A549 (cell line): ENCODE measurements around the gene HDHD3. TPM values are rescaled to one million over a fixed set of nuclear protein-coding genes. Genes with fewer than 3 reads are reported as not detected.

ENCODE experiments used
- BHLHE40 ChIP-seq: IDR thresholded peaks from 2 replicates; pipeline ENCODE4 v1.6.1; 2012; ENCODE audit warnings: low read depth, low read length, inconsistent platforms
- CEBPB ChIP-seq, 2 experiments: fragments of >200 bp in 1 of 2; sonication (Bioruptor Twin) in 1 of 2; formaldehyde crosslinking in 1 of 2; IDR thresholded peaks; 2 replicates each; pipeline ENCODE4 v1.6.1; 2012 to 2016
- CHD4 ChIP-seq: fragments of 200-600 bp; sonication (generic); IDR thresholded peaks from 2 replicates; pipeline ENCODE4 v1.6.1; 2016; ENCODE audit warnings: antibody characterized with exemption, mild to moderate bottlenecking, borderline replicate concordance
- EHF ChIP-seq: fragments of 250-450 bp; sonication (Bioruptor Pico); IDR thresholded peaks from 2 replicates; pipeline ENCODE4 v1.5.0; 2020; ENCODE audit warnings: mild to moderate bottlenecking
- EHMT2 ChIP-seq: fragments of 200-600 bp; sonication (generic); IDR thresholded peaks from 2 replicates; pipeline ENCODE4 v1.6.1; 2016; ENCODE audit warnings: antibody characterized with exemption, low read depth, mild to moderate bottlenecking, moderate library complexity
- FOSB ChIP-seq: fragments of 250-450 bp; sonication (Bioruptor Pico); IDR thresholded peaks from 2 replicates; pipeline ENCODE4 v1.5.0; 2020; ENCODE audit warnings: mild to moderate bottlenecking, moderate library complexity
- FOSL2 ChIP-seq, 2 experiments: fragments of 450-650 bp in 1 of 2; fragments of >200 bp in 1 of 2; sonication (Bioruptor Twin) in 1 of 2; formaldehyde crosslinking; IDR thresholded peaks; 2 replicates each; pipeline versions ENCODE4 v1.5.0 to v1.6.1; 2016 to 2020; ENCODE audit warnings: mild to moderate bottlenecking in 1 of 2, moderate library complexity in 1 of 2
- FOXS1 ChIP-seq: fragments of 250-450 bp; sonication (Bioruptor Pico); IDR thresholded peaks from 2 replicates; pipeline ENCODE4 v1.5.0; 2020; ENCODE audit warnings: mild to moderate bottlenecking, moderate library complexity
- GATA3 ChIP-seq: IDR thresholded peaks from 2 replicates; pipeline ENCODE4 v1.6.1; 2012; ENCODE audit warnings: borderline replicate concordance
- HOXA7 ChIP-seq: fragments of 250-450 bp; sonication (Bioruptor Pico); IDR thresholded peaks from 2 replicates; pipeline ENCODE4 v1.5.0; 2020; ENCODE audit warnings: mild to moderate bottlenecking, moderate library complexity
- HOXB5 ChIP-seq: fragments of 250-450 bp; sonication (Bioruptor Pico); IDR thresholded peaks from 2 replicates; pipeline ENCODE4 v1.5.0; 2020; ENCODE audit warnings: mild to moderate bottlenecking, moderate library complexity
- KDM5A ChIP-seq: fragments of 200-600 bp; sonication (generic); IDR thresholded peaks from 2 replicates; pipeline ENCODE4 v1.6.1; 2016; ENCODE audit warnings: antibody characterized with exemption, mild to moderate bottlenecking
- MAZ ChIP-seq: fragments of 150-350 bp; IDR thresholded peaks from 2 replicates; pipeline ENCODE4 v1.6.1; 2014; ENCODE audit warnings: antibody characterized with exemption, low read depth, low read length, borderline replicate concordance
- NFE2L2 ChIP-seq: fragments of 150-350 bp; conservative IDR thresholded peaks from 2 replicates; pipeline ENCODE4 v1.6.1; 2014; ENCODE audit warnings: low read length
- NPAS2 ChIP-seq: fragments of 250-450 bp; sonication (Bioruptor Pico); IDR thresholded peaks from 2 replicates; pipeline ENCODE4 v1.8.0; 2022; ENCODE audit warnings: mild to moderate bottlenecking, moderate library complexity, borderline replicate concordance
- PHF8 ChIP-seq: fragments of 200-600 bp; sonication (generic); IDR thresholded peaks from 2 replicates; pipeline ENCODE4 v1.6.1; 2016; ENCODE audit warnings: low read depth, mild to moderate bottlenecking, antibody characterized with exemption, moderate library complexity, borderline replicate concordance
- POLR2A ChIP-seq: IDR thresholded peaks from 2 replicates; pipeline ENCODE4 v1.6.1; 2012; ENCODE audit warnings: mild to moderate bottlenecking, low read length
- RAD21 ChIP-seq, 2 experiments: fragments of >200 bp in 1 of 2; sonication (Bioruptor Twin) in 1 of 2; formaldehyde crosslinking in 1 of 2; IDR thresholded peaks in 1 of 2; conservative IDR thresholded peaks in 1 of 2; 2 replicates in 1 of 2; 3 replicates in 1 of 2; pipeline ENCODE4 v1.6.1; 2012 to 2018; ENCODE audit warnings: inconsistent platforms in 1 of 2
- RNF2 ChIP-seq: fragments of 200-600 bp; sonication (generic); IDR thresholded peaks from 2 replicates; pipeline ENCODE4 v1.6.1; 2016; ENCODE audit warnings: low read depth, mild to moderate bottlenecking, antibody characterized with exemption, moderate library complexity, borderline replicate concordance
- SMC3 ChIP-seq: fragments of >200 bp; sonication (Bioruptor Twin); formaldehyde crosslinking; IDR thresholded peaks from 3 replicates; pipeline ENCODE4 v1.6.1; 2018; ENCODE audit warnings: inconsistent platforms
- ZNF302 ChIP-seq: fragments of 250-450 bp; sonication (Bioruptor Pico); IDR thresholded peaks from 2 replicates; pipeline ENCODE4 v1.9.0; 2021; ENCODE audit warnings: inconsistent platforms, mild to moderate bottlenecking, moderate library complexity
- polyA plus RNA-seq, 4 experiments: library from polyadenylated mRNA; depleted of rRNA in 3 of 4; stranded (reverse); fragments of >200 nt; fragmentation: RNase III in 1 of 4; extraction: RNeasy Plus Mini Kit Qiagen cat#74134 plus additional on column Dnase treatment in 1 of 4; gene quantifications; 2 replicates in 3 of 4; 3 replicates in 1 of 4; pipeline ENCODE4 v1.2.3, GENCODE V29; 2011 to 2017
- TF ChIP-seq, protein P1 (sequence below): fragments of 150-350 bp; IDR thresholded peaks from 2 replicates; pipeline ENCODE4 v1.6.1; 2014; ENCODE audit warnings: low read depth, mild to moderate bottlenecking, low read length
- TF ChIP-seq, protein P2 (sequence below): fragments of 250-450 bp; sonication (Bioruptor Pico); IDR thresholded peaks from 2 replicates; pipeline ENCODE4 v1.5.0; 2020; ENCODE audit warnings: low read depth, mild to moderate bottlenecking, moderate library complexity
- TF ChIP-seq, protein P3 (sequence below): IDR thresholded peaks from 2 replicates; pipeline ENCODE4 v1.6.1; 2012; ENCODE audit warnings: low read depth, borderline replicate concordance
- TF ChIP-seq, protein P4 (sequence below): fragments of 250-450 bp; sonication (Bioruptor Pico); IDR thresholded peaks from 2 replicates; pipeline ENCODE4 v1.5.0; 2021; ENCODE audit warnings: mild to moderate bottlenecking, moderate library complexity, borderline replicate concordance
- TF ChIP-seq, protein P5 (sequence below): fragments of >200 bp; sonication (Bioruptor Twin); formaldehyde crosslinking; IDR thresholded peaks from 3 replicates; pipeline ENCODE4 v1.5.1; 2016
- TF ChIP-seq, protein P6 (sequence below): fragments of >200 bp; sonication (Bioruptor Twin); formaldehyde crosslinking; IDR thresholded peaks from 2 replicates; pipeline ENCODE4 v1.6.1; 2016

The HDHD3 gene
- polyA plus RNA-seq, 2 of the 4 experiments (the other 2 are of a cell fraction): 17.5 to 22.6 TPM

DNA sequence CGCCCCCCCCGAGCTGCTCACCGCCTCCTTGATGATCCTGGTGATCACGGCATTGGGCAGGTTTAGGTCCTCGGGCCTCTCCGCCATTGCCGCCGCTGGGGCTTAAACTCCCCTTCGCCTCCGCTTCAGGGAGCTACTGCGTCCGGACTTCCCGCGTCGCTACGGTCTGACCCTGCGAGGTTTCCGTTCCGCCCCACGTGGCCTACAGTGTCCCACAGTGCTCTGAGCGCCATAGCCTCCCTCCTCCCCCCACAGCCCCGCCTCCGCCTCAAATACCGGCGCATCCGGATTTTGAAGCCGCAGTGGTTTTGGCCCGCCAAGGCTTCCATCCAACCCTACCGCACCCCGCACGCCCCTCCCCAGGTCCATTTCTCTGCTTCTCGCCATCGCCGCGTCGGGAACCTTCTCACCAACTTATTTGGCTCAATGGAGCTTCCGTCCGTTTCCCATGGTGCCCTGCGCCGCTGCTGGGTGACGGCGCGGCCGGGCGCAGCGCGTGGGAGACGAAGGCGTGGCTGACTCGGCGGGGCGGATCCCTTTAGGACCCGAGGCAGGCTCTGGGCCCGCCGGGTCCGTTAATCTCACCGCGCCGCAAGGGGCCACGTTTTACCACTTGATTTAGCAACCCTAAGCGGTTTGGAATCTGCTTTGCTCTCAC lies 33.5 kb upstream of the HDHD3 start, which contains the start of the genes C9orf43 and POLE3 (continued):
- TF ChIP-seq FOSL2 (IDR thresholded peaks at IDR 0.05) (no peak), FOSL2 (CRISPR knock-in tag; IDR thresholded peaks at IDR 0.05) (peak; percentile 27; the same call in 1 of the 2 replicates), POLR2A (peak; percentile 72), GATA3 (no peak; the same call in 1 of the 2 replicates), PHF8 (no peak), RAD21 (conservative IDR thresholded peaks at IDR 0.05 in 1 of 2, IDR thresholded peaks at IDR 0.05 in 1 of 2) (no peak), HOXB5 (no peak), FOSB (CRISPR knock-in tag) (no peak), EHMT2 (no peak), NPAS2 (no peak), ZNF302 (no peak), MAZ (no peak), FOXS1 (no peak), BHLHE40 (no peak), KDM5A (peak; percentile 38; the same call in 1 of the 2 replicates), CHD4 (no peak), NFE2L2 (peak; percentile 1; the same call in 1 of the 2 replicates), CEBPB (IDR thresholded peaks at IDR 0.05) (peak in 1 of 2 experiments; percentile 53; a peak in 2 of 4 replicates), HOXA7 (CRISPR knock-in tag) (no peak), EHF (CRISPR knock-in tag) (no peak), RNF2 (no peak), SMC3 (no peak)
- TF ChIP-seq, protein P1, sequence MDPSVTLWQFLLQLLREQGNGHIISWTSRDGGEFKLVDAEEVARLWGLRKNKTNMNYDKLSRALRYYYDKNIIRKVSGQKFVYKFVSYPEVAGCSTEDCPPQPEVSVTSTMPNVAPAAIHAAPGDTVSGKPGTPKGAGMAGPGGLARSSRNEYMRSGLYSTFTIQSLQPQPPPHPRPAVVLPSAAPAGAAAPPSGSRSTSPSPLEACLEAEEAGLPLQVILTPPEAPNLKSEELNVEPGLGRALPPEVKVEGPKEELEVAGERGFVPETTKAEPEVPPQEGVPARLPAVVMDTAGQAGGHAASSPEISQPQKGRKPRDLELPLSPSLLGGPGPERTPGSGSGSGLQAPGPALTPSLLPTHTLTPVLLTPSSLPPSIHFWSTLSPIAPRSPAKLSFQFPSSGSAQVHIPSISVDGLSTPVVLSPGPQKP: no peak
- TF ChIP-seq, protein P2, sequence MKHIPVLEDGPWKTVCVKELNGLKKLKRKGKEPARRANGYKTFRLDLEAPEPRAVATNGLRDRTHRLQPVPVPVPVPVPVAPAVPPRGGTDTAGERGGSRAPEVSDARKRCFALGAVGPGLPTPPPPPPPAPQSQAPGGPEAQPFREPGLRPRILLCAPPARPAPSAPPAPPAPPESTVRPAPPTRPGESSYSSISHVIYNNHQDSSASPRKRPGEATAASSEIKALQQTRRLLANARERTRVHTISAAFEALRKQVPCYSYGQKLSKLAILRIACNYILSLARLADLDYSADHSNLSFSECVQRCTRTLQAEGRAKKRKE (CRISPR knock-in tag): no peak
- TF ChIP-seq, protein P3, sequence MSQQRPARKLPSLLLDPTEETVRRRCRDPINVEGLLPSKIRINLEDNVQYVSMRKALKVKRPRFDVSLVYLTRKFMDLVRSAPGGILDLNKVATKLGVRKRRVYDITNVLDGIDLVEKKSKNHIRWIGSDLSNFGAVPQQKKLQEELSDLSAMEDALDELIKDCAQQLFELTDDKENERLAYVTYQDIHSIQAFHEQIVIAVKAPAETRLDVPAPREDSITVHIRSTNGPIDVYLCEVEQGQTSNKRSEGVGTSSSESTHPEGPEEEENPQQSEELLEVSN: peak; percentile 89
- TF ChIP-seq, protein P4, sequence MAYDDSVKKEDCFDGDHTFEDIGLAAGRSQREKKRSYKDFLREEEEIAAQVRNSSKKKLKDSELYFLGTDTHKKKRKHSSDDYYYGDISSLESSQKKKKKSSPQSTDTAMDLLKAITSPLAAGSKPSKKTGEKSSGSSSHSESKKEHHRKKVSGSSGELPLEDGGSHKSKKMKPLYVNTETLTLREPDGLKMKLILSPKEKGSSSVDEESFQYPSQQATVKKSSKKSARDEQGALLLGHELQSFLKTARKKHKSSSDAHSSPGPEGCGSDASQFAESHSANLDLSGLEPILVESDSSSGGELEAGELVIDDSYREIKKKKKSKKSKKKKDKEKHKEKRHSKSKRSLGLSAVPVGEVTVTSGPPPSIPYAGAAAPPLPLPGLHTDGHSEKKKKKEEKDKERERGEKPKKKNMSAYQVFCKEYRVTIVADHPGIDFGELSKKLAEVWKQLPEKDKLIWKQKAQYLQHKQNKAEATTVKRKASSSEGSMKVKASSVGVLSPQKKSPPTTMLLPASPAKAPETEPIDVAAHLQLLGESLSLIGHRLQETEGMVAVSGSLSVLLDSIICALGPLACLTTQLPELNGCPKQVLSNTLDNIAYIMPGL (CRISPR knock-in tag): no peak
- TF ChIP-seq, protein P5, sequence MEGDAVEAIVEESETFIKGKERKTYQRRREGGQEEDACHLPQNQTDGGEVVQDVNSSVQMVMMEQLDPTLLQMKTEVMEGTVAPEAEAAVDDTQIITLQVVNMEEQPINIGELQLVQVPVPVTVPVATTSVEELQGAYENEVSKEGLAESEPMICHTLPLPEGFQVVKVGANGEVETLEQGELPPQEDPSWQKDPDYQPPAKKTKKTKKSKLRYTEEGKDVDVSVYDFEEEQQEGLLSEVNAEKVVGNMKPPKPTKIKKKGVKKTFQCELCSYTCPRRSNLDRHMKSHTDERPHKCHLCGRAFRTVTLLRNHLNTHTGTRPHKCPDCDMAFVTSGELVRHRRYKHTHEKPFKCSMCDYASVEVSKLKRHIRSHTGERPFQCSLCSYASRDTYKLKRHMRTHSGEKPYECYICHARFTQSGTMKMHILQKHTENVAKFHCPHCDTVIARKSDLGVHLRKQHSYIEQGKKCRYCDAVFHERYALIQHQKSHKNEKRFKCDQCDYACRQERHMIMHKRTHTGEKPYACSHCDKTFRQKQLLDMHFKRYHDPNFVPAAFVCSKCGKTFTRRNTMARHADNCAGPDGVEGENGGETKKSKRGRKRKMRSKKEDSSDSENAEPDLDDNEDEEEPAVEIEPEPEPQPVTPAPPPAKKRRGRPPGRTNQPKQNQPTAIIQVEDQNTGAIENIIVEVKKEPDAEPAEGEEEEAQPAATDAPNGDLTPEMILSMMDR: no peak
- TF ChIP-seq, protein P6, sequence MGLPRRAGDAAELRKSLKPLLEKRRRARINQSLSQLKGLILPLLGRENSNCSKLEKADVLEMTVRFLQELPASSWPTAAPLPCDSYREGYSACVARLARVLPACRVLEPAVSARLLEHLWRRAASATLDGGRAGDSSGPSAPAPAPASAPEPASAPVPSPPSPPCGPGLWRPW: no peak
